8988T (cell line): Measurements from ENCODE around the gene FCRL3.

ENCODE experiments used
- DNase-seq: peaks from one replicate; pipeline ENCODE4 v3.0.0; 2011

FCRL3 gene

GRCh38 chr1:157673008-157673407 is 27.6 kb downstream of the FCRL3 start:
- no peak for DNase-seq

- no peak for DNase-seq
Measured at GRCh38 chr1:157671895-157672294, 28.7 kb downstream of the FCRL3 start.

GRCh38 chr1:157659576-157660247 is 40.9 kb downstream of the FCRL3 start:
- no peak for DNase-seq

DNA sequence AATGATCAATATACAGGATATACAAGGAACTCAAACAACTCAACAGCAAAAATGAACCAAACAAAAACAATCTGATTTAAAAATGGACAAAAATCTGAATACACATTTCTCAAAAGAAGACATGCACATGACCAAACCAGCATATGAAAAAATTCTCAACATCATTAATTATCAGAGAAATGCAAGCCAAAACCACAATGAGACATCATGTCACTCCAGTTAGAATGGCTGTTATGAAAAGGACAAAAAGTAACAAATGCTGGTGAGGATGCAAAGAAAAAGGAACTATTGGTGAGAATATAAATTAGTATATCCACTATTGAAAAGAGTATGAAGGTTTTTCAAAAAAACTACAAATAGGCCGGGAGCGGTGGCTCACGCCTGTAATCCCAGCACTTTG is 42.0 kb downstream of the FCRL3 start:
- DNase-seq, result no peak

- DNase-seq, result no peak
Measured at GRCh38 chr1:157653494-157653873, 47.1 kb downstream of the FCRL3 start.

GRCh38 chr1:157652859-157653493 is 47.6 kb downstream of the FCRL3 start:
- no peak for DNase-seq

DNA sequence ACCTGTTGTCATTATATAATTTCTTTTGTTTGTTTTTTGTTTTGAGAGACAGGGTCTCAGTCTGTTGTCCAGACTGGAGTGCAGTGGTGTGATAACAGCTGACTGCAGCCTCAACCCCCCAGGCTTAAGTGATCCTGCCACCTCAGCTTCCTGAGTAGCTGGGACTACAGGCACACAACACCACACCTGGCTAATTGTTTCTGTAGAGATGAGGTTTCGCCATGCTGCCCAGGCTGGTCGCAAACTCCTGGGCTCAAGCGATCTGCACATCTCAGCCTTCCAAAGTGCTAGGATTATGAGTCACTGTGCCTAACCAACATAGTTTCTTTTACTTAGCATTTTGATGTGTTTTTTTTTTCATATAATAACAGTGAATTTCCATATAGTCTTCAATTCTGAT is 52.3 kb downstream of the FCRL3 start:
- no peak for DNase-seq

DNA sequence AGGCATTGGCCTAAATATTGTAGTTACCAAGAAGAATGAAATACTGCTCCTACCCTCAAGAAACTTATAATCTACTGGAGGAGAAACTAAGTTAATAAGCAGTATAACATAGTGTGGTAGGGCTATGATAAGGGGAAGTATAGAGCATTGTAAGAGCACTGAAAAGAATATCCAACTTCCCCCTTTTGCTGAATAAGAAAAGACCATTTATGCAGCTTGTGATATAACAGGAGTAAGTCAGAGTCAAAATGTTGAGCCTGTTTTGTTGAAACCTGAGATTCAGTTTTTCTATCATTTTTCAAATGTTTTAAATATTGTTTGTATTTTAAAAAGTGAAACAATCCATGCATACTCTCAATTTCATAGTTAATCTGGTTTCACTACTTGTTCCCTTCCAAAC is 54.4 kb downstream of the FCRL3 start:
- no peak for DNase-seq

DNA sequence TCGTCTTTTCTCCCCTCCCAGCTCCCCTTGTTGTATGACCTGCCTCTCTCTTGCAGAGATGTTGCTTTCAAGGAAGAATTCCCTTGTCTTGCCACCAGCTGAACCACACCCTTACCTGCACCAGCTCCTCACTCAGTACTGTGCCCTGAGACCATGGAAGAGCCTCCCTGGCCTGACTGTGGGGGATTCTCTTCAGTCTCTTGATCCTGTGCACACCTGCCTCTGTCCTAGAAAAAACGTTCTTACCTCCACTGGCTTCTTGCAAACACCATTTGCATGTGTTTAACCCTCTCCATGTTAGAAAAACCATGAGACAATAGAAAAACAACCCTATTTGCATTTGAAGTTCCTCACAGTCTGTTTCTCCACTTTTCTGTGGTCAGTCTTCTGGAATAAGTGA is 59.4 kb downstream of the FCRL3 start:
- no peak for DNase-seq

- DNase-seq, result no peak
Measured at GRCh38 chr1:157639800-157640199, 60.8 kb downstream of the FCRL3 start.

GRCh38 chr1:157628773-157629172 is 71.8 kb downstream of the FCRL3 start:
- DNase-seq, result no peak
